H9 (cell line): ENCODE measurements around the gene ZC3HAV1. TPM values are rescaled to one million over a fixed set of nuclear protein-coding genes. Genes with fewer than 3 reads are reported as not detected.

Source experiments
- DNase-seq: peaks from one replicate; pipeline ENCODE4 v3.0.0-alpha.2; 2017
- H2AFZ ChIP-seq: one replicate; pipeline ENCODE4 v1.6.1; 2013; ENCODE audit warnings: mild to moderate bottlenecking, low read length, control low read depth, moderate library complexity
- H2AK5ac ChIP-seq: 2 replicates; pipeline ENCODE4 v1.6.1; 2013; ENCODE audit warnings: low read length, control low read depth, mixed read lengths; ENCODE audit not compliant: insufficient read length
- H2BK120ac ChIP-seq: one replicate; pipeline ENCODE4 v1.6.1; 2013; ENCODE audit warnings: low read depth, mild to moderate bottlenecking, low read length, control low read depth, inconsistent platforms; ENCODE audit not compliant: poor library complexity, severe bottlenecking
- H2BK12ac ChIP-seq: 2 replicates; pipeline ENCODE4 v1.6.1; 2013; ENCODE audit warnings: low read length, control low read depth, mixed read lengths, low read depth; ENCODE audit not compliant: insufficient read length
- H2BK15ac ChIP-seq: 2 replicates; pipeline ENCODE4 v1.6.1; 2013; ENCODE audit warnings: low read depth, low read length, control low read depth
- H2BK20ac ChIP-seq: one replicate; pipeline ENCODE4 v1.6.1; 2013; ENCODE audit warnings: low read depth, mild to moderate bottlenecking, low read length, control low read depth, inconsistent platforms; ENCODE audit not compliant: poor library complexity, severe bottlenecking
- H2BK5ac ChIP-seq: 2 replicates; pipeline ENCODE4 v1.6.1; 2013; ENCODE audit warnings: low read length, control low read depth, mixed read lengths; ENCODE audit not compliant: insufficient read length
- H3K14ac ChIP-seq: 2 replicates; pipeline ENCODE4 v1.6.1; 2013; ENCODE audit warnings: low read length, control low read depth; ENCODE audit not compliant: insufficient read depth
- H3K18ac ChIP-seq: 2 replicates; pipeline ENCODE4 v1.6.1; 2013; ENCODE audit warnings: low read depth, mild to moderate bottlenecking, mixed read lengths, low read length, control low read depth; ENCODE audit not compliant: insufficient read length
- H3K23ac ChIP-seq: 2 replicates; pipeline ENCODE4 v1.6.1; 2013; ENCODE audit warnings: low read length, control low read depth, mixed read lengths, low read depth; ENCODE audit not compliant: insufficient read length
- H3K23me2 ChIP-seq: 2 replicates; pipeline ENCODE4 v1.6.1; 2013; ENCODE audit warnings: low read depth, mild to moderate bottlenecking, mixed read lengths, low read length, control low read depth; ENCODE audit not compliant: insufficient read length, poor library complexity, severe bottlenecking
- H3K27ac ChIP-seq: 2 replicates; pipeline ENCODE4 v1.5.1; 2013; ENCODE audit warnings: low read length, control low read depth, mixed read lengths, low read depth; ENCODE audit not compliant: insufficient read length
- H3K27me3 ChIP-seq: 2 replicates; pipeline ENCODE4 v1.6.1; 2013; ENCODE audit warnings: low read length, control low read depth, inconsistent platforms; ENCODE audit not compliant: insufficient read depth
- H3K4ac ChIP-seq: 2 replicates; pipeline ENCODE4 v1.6.1; 2013; ENCODE audit warnings: low read depth, mild to moderate bottlenecking, control low read depth, inconsistent platforms, low read length, moderate library complexity
- H3K4me1 ChIP-seq: 2 replicates; pipeline ENCODE4 v1.6.1; 2013; ENCODE audit warnings: low read length, control low read depth, inconsistent platforms; ENCODE audit not compliant: insufficient read depth
- H3K4me2 ChIP-seq: 2 replicates; pipeline ENCODE4 v1.6.1; 2013; ENCODE audit warnings: low read length, control low read depth, mixed read lengths; ENCODE audit not compliant: insufficient read length, insufficient read depth
- H3K56ac ChIP-seq: 2 replicates; pipeline ENCODE4 v1.6.1; 2013; ENCODE audit warnings: low read depth, mild to moderate bottlenecking, mixed read lengths, low read length, control low read depth; ENCODE audit not compliant: insufficient read length
- H3K79me1 ChIP-seq: 2 replicates; pipeline ENCODE4 v1.6.1; 2013; ENCODE audit warnings: low read depth, mild to moderate bottlenecking, moderate library complexity, low read length, control low read depth, inconsistent platforms; ENCODE audit not compliant: insufficient read depth, poor library complexity, severe bottlenecking
- H3K79me2 ChIP-seq: 2 replicates; pipeline ENCODE4 v1.6.1; 2013; ENCODE audit warnings: low read length, control low read depth, inconsistent platforms; ENCODE audit not compliant: insufficient read depth
- H3K9ac ChIP-seq: 2 replicates; pipeline ENCODE4 v1.6.1; 2013; ENCODE audit warnings: low read length, control low read depth, mixed read lengths; ENCODE audit not compliant: insufficient read length; ENCODE audit errors: extremely low read depth
- H3K9me3 ChIP-seq: one replicate; pipeline ENCODE4 v1.6.1; 2013; ENCODE audit warnings: low read depth, low read length, inconsistent platforms; ENCODE audit not compliant: control insufficient read depth
- H3T11ph ChIP-seq: one replicate; pipeline ENCODE4 v1.6.1; 2013; ENCODE audit warnings: mild to moderate bottlenecking, low read length, control low read depth, inconsistent platforms
- H4K20me1 ChIP-seq: one replicate; pipeline ENCODE4 v1.6.1; 2013; ENCODE audit not compliant: control insufficient read depth, insufficient read length, insufficient read depth
- H4K5ac ChIP-seq: 2 replicates; pipeline ENCODE4 v1.6.1; 2013; ENCODE audit warnings: low read depth, mild to moderate bottlenecking, mixed read lengths, low read length, control low read depth; ENCODE audit not compliant: insufficient read length
- H4K8ac ChIP-seq: replicated peaks from 2 replicates; pipeline ENCODE4 v1.6.1; 2013; ENCODE audit warnings: low read length, control low read depth, mixed read lengths, low read depth; ENCODE audit not compliant: insufficient read length
- H4K91ac ChIP-seq: 2 replicates; pipeline ENCODE4 v1.6.1; 2013; ENCODE audit warnings: low read depth, mild to moderate bottlenecking, moderate library complexity, mixed read lengths, low read length, control low read depth; ENCODE audit not compliant: insufficient read length
- H3K27ac Mint-ChIP-seq, 3 experiments: 2 replicates in 2 of 3; 3 replicates in 1 of 3; pipeline ENCODE4 v1.8.0; 2020 to 2021; ENCODE audit warnings: mixed read lengths in 3 of 3, mild to moderate bottlenecking in 1 of 3, moderate library complexity in 1 of 3
- H3K27me3 Mint-ChIP-seq: 2 replicates; pipeline ENCODE4 v1.8.0; 2021; ENCODE audit warnings: low read depth, mild to moderate bottlenecking, moderate library complexity, mixed read lengths
- H3K36me3 Mint-ChIP-seq, 3 experiments: 2 replicates in 2 of 3; 3 replicates in 1 of 3; pipeline ENCODE4 v1.8.0; 2020 to 2021; ENCODE audit warnings: low read depth in 3 of 3, mixed read lengths in 3 of 3; ENCODE audit not compliant: insufficient read depth in 1 of 3
- H3K4me1 Mint-ChIP-seq, 2 experiments: 2 replicates each; pipeline ENCODE4 v1.8.0; 2020; ENCODE audit warnings: mixed read lengths in 2 of 2
- H3K4me3 Mint-ChIP-seq, 2 experiments: 2 replicates in 1 of 2; 3 replicates in 1 of 2; pipeline ENCODE4 v1.8.0; 2020 to 2021; ENCODE audit warnings: mild to moderate bottlenecking in 2 of 2, mixed read lengths in 2 of 2, moderate library complexity in 1 of 2
- H3K9me3 Mint-ChIP-seq, 2 experiments: 2 replicates in 1 of 2; 3 replicates in 1 of 2; pipeline ENCODE4 v1.8.0; 2020; ENCODE audit warnings: mild to moderate bottlenecking in 2 of 2, mixed read lengths in 2 of 2, moderate library complexity in 1 of 2
- WGBS: extraction: QIAGEN DNeasy Blood & Tissue Kit; methylation state at CpG from one replicate; pipeline ENCODE4 v1.1.7; 2013; ENCODE audit warnings: missing lambda C conversion rate, low lambda C conversion rate, mixed read lengths; ENCODE audit not compliant: insufficient read length; ENCODE audit errors: extremely low coverage; 5-methylcytosine and 5-hydroxymethylcytosine counted together
- total RNA-seq: library from RNA; stranded (reverse); gene quantifications from 2 replicates; pipeline ENCODE4 v1.2.1, GENCODE V29; 2021
- TF ChIP-seq, protein P1 (sequence below): fragments of 200-600 bp; sonication (generic); conservative IDR thresholded peaks from 3 replicates; pipeline ENCODE4 v1.8.0; 2021; ENCODE audit warnings: antibody characterized with exemption, mild to moderate bottlenecking

Gene ZC3HAV1
- total RNA-seq, 1 experiment from 2014 or later, result 32.8 TPM

- Histone ChIP-seq H4K8ac (no peak overlapping the region), H4K91ac (no peak overlapping the region), H3T11ph (no peak overlapping the region), H3K27me3 (no peaks in the 10 kb centered on the region), H3K18ac (no peak overlapping the region), H2BK5ac (no peak overlapping the region), H3K23ac (no peak overlapping the region), H3K9ac (no peak overlapping the region), H3K79me2 (no peaks in the 10 kb centered on the region), H4K20me1 (no peaks in the 10 kb centered on the region), H3K79me1 (no peaks in the 10 kb centered on the region), H3K9me3 (no peaks in the 10 kb centered on the region), H2BK120ac (no peak overlapping the region), H2BK20ac (no peak overlapping the region), H2AK5ac (no peak overlapping the region), H2BK12ac (no peak overlapping the region), H2AFZ (no peak overlapping the region), H3K4ac (no peak overlapping the region), H3K27ac (no peak overlapping the region), H3K4me2 (no peak overlapping the region), H3K4me1 (no peaks in the 10 kb centered on the region), H3K14ac (no peak overlapping the region), H4K5ac (no peak overlapping the region), H2BK15ac (no peak overlapping the region), H3K56ac (no peak overlapping the region), H3K23me2 (no peaks in the 10 kb centered on the region)
- H3K9me3 Mint-ChIP-seq, result no peaks in the 10 kb centered on the region
- H3K27ac Mint-ChIP-seq, result 0 out of 7 replicates have a peak overlapping the region, but pooled peaks of 1 of the 3 experiments have one; percentile 12
- no CpG with 5 or more reads among the region's 5 CpGs for WGBS
- TF ChIP-seq, protein P1, sequence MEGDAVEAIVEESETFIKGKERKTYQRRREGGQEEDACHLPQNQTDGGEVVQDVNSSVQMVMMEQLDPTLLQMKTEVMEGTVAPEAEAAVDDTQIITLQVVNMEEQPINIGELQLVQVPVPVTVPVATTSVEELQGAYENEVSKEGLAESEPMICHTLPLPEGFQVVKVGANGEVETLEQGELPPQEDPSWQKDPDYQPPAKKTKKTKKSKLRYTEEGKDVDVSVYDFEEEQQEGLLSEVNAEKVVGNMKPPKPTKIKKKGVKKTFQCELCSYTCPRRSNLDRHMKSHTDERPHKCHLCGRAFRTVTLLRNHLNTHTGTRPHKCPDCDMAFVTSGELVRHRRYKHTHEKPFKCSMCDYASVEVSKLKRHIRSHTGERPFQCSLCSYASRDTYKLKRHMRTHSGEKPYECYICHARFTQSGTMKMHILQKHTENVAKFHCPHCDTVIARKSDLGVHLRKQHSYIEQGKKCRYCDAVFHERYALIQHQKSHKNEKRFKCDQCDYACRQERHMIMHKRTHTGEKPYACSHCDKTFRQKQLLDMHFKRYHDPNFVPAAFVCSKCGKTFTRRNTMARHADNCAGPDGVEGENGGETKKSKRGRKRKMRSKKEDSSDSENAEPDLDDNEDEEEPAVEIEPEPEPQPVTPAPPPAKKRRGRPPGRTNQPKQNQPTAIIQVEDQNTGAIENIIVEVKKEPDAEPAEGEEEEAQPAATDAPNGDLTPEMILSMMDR, result no peak
- H3K36me3 Mint-ChIP-seq, result peaks cover 5 to 47% (median 11%) of the 10 kb centered on the region in 3 experiments; a peak in 6 of 7 replicates
- H3K27me3 Mint-ChIP-seq, result no peaks in the 10 kb centered on the region
- DNase-seq, result no peak
- no peak overlapping the region for H3K4me3 Mint-ChIP-seq
- peaks cover 3% of the 10 kb centered on the region in 2 experiments for H3K4me1 Mint-ChIP-seq
These were observed 50.6 kb downstream of the ZC3HAV1 start for GRCh38 chr7:139058943-139059342.
